Epithelial cell of proximal tubule (primary cell): ENCODE measurements around the gene VSIG1. TPM values are rescaled to one million over a fixed set of nuclear protein-coding genes. Genes with fewer than 3 reads are reported as not detected.

Experiments
- DNase-seq: peaks from one replicate; pipeline ENCODE4 v3.0.0-alpha.2; 2011; ENCODE audit warnings: low read depth
- H3K4me3 ChIP-seq: 2 replicates; pipeline ENCODE4 v1.5.1; 2011; ENCODE audit warnings: low read depth, mild to moderate bottlenecking, low read length
- total RNA-seq: library from RNA; depleted of rRNA; stranded (reverse); fragments of >200 nt; gene quantifications from 2 replicates; pipeline ENCODE4 v1.2.3, GENCODE V29; 2015
- TF ChIP-seq, protein P1 (sequence below): conservative IDR thresholded peaks from 2 replicates; pipeline ENCODE4 v1.5.1; 2012; ENCODE audit warnings: low read depth, mild to moderate bottlenecking, low read length

VSIG1 gene
- total RNA-seq, 1 donor from 2014 or later: 1.8 TPM

GRCh38 chrX:108059801-108060200, 14.9 kb downstream of the VSIG1 start:
- TF ChIP-seq, protein P1, sequence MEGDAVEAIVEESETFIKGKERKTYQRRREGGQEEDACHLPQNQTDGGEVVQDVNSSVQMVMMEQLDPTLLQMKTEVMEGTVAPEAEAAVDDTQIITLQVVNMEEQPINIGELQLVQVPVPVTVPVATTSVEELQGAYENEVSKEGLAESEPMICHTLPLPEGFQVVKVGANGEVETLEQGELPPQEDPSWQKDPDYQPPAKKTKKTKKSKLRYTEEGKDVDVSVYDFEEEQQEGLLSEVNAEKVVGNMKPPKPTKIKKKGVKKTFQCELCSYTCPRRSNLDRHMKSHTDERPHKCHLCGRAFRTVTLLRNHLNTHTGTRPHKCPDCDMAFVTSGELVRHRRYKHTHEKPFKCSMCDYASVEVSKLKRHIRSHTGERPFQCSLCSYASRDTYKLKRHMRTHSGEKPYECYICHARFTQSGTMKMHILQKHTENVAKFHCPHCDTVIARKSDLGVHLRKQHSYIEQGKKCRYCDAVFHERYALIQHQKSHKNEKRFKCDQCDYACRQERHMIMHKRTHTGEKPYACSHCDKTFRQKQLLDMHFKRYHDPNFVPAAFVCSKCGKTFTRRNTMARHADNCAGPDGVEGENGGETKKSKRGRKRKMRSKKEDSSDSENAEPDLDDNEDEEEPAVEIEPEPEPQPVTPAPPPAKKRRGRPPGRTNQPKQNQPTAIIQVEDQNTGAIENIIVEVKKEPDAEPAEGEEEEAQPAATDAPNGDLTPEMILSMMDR: no peak
- DNase-seq: no peak
- H3K4me3 ChIP-seq: no peak overlapping the region

GRCh38 chrX:108064001-108064400, 19.1 kb downstream of the VSIG1 start:
- no peak for DNase-seq
- TF ChIP-seq, protein P1: no peak
- H3K4me3 ChIP-seq: no peak overlapping the region

- DNase-seq: no peak
- TF ChIP-seq, protein P1: no peak
- no peak overlapping the region for H3K4me3 ChIP-seq
Measured at GRCh38 chrX:108064613-108065012, 19.7 kb downstream of the VSIG1 start.

DNA sequence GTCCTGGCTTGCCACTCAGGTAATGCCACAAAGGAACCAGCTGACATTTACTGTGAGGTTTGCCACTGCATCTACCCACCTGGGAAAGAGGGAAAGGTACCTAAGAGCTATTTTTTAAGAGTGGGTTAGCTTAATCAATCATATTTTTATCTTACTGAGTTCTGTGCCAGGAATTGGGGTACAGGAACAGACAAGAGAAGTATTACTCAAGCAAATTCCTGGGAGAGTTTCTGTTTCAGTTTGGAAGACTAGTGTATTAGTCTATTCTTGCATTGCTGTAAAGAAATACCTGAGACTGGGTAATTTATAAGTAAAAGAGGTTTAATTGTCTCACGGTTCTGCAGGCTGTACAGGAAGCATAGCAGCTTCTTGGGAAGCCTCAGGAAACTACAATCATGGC, 23.3 kb downstream of the VSIG1 start:
- DNase-seq: no peak
- TF ChIP-seq, protein P1: no peak

DNA sequence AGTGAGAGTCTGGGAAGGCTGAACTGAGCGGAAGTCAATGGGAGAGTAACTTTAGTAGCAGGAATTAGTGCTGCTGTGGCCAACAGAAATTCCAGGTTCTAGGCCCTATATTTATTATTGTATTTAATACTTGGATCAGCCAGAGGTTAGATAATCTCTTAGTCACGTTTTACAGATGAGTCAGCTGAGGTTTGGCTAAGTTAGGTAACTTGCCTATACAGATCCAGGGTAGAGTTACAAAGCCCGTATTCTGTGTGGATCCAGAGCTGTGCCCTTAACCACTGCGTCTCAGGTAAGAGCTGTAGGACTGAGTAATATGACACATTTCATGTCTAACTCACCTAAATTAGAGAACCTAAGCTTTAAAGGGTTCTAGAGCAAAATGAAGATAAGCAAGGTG, 26.0 kb downstream of the VSIG1 start:
- no peak overlapping the region for H3K4me3 ChIP-seq
- TF ChIP-seq, protein P1: no peak
- no peak for DNase-seq

More for the DNA sequence above, 23.3 kb downstream of the VSIG1 start:
- no peak overlapping the region for H3K4me3 ChIP-seq

DNA sequence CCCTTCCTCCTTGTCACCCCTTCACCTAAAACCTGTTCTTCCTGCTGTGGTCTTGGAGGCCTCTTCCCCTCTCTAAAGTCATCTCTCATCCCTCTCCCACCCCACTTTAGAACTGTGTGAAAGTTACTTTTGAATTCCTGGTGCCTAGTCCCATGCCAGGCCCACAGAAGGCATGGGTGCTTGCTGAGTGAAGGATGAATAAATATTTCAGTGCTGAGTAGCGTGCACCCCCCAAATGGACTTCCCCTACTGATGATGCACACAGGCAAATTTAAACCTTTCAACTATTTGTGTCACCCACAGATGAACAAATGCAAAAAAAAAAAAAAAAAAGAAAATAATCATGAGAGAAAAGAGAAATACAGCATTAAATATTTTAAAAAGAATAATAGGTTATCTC, 26.7 kb downstream of the VSIG1 start:
- no peak overlapping the region for H3K4me3 ChIP-seq
- no peak for DNase-seq
- TF ChIP-seq, protein P1: no peak

DNA sequence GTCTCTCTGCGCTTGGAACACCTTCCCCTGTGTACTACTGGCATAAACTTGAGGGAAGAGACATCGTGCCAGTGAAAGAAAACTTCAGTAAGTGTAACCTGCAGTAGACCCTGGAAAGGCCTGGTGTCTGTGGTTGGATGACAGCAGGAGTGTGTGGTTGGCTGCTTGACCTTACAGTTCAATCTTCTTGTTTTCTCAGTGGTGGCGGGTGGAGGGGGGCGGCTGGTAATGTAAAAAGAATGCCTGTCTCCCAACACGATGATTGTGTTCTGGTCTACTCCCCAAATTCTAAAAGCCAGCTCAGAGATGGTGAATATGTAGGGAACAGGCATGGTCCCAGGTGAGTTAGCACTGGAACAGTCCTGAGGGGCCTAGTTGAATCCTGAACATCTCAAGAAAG, 27.9 kb downstream of the VSIG1 start:
- DNase-seq: no peak
- H3K4me3 ChIP-seq: no peak overlapping the region
- TF ChIP-seq, protein P1: no peak
